Erythroblast (primary cell): Measurements from ENCODE around the gene FOXD3.

ENCODE experiments used
- GATA1 ChIP-seq: IDR thresholded peaks from 2 replicates; pipeline ENCODE4 v1.6.1; 2011; ENCODE audit warnings: low read depth, mild to moderate bottlenecking, control low read depth, low read length, moderate library complexity
- POLR2A ChIP-seq: IDR thresholded peaks from 2 replicates; pipeline ENCODE4 v1.6.1; 2011; ENCODE audit warnings: mild to moderate bottlenecking, low read length

DNA sequence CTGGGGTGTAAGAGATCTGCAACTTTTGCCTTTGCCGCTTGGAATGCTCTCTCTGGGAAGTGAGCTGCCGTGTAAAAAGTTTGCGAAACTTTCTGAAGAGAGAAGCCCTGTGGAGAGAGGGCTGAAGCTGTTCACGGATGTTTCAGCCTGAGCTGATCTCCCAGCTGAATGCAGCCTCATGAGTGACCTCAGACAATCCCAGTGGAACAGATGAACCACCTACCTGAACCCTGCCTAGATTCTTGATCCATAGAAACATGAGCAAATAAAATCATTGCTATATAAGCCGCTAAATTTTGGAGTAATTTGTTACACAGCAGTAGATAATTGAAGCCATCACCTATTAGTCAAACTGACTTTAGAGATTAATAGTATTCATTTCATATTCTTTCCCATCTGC, 40.6 kb downstream of the FOXD3 start:
- no peak for TF ChIP-seq POLR2A
- no peak for TF ChIP-seq GATA1
